SKM-1 (cell line): Measurements from ENCODE around the gene CSPG5.

Source experiments
- DNase-seq: peaks from one replicate; lab custom pipeline; 2025; ENCODE audit not compliant: unreplicated experiment; lab: John Stamatoyannopoulos, UW

Gene CSPG5

DNA sequence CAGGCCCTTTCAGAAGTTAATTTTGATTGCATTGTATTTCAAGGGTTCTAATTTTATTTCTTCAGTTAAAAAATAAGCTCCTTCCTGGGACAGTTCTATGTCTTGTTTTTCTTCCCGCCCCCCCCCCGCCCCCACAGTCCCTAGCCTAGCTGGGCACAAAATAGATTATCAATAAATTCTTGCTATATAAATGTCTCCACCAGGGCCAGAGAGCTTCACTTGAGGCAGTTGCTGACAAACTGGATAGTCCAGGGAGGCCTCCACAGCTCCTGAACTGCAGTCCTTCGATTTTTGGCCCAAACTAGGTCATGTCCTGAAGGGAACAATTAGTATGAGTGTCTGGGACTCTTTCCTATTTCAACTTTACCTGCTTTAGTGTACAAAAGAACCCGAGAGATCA is 9.9 kb upstream of the CSPG5 start:
- DNase-seq: no peak

DNA sequence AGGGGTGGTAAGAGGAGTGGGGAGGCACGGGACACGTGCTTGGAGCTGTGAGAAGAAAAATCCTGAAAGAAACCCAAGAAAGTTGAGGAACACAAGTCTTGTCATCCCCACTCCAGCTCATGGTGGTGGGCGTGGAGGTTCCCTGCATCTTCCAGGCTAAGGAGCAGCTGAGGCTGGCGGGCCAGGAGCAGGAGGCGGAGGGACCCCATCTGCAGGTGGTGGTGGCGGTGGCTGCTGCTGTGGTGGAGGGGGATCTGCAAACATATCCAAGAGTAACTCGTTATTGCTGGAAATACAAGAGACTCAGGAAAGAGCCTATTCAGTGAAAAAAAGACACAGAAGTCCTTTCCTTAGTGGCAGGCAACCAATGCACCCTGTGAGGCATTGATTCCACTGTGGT is 9.4 kb upstream of the CSPG5 start:
- DNase-seq: no peak

DNA sequence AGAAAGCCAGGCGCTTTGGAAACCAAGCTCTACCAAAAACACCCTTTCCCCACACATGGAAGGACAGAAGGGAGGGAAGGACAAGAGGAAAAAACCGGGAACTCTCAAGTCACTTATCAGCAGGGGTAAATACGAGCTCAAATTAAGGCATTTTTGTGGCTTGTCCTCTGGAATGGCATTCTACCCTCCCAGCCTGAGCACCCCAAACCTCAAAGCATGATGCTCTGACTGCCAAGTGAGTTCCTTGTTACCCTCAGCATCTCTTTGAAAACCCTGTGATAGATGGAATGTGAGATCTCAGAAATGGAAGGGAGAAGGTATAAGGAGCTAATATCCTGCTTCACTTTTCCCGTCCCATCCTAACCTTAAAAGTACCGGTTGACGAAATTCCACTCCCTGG is 8.1 kb upstream of the CSPG5 start:
- DNase-seq: no peak

DNA sequence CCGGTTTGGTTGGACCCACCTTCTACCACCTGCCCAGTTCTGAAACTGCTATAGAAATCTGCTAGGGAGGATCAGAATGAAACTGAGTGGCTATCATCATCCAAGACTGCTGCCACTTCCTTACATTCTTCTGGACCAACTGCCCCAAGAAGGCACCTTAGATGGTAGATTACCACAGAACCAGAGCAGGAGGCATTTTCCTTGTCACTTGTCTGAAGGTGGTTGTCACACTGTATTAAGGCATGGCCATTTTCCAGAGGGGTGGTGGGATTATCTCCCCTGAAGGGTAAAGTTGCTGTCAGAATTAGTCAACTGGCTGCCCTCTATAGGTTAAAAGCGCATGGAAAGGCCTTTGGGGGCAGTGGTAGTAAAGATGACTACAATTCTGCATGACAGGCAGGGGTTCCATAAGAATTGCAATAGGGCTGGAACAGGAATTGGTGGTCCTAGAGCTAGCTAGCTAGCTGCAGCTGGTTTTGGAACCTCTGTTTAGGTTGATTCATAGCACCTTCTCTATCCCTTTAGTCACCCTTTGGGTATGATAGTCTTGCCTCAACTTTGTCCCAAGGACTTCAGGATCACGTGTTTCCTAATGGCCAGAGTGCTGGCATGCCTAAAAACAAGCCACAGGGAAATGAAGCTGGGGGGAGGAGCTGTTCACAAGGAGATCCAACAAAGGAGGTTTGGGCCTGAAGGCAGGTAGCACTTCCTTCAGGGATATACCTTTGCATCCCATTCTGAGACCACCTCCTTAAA is 4.8 kb upstream of the CSPG5 start:
- DNase-seq: no peak

DNA sequence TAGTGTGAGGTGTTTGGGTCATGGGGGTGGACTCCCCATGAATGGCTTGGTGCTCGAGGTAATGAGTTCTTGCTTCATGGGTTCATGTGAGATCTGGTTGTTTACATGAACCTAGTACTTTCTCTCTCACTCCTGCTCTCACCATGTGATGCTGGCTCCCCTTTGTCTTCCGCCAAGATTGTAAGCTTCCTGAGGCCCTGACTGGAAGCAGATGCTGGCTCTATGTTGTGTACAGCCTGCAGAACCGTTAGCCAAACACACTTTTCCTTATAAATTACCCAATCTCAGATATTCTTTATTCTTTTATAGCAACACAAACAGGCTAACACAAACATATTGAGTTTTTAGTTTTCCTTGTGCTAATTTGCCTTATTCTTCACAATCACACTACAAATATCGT is 3.2 kb upstream of the CSPG5 start:
- no peak for DNase-seq

DNA sequence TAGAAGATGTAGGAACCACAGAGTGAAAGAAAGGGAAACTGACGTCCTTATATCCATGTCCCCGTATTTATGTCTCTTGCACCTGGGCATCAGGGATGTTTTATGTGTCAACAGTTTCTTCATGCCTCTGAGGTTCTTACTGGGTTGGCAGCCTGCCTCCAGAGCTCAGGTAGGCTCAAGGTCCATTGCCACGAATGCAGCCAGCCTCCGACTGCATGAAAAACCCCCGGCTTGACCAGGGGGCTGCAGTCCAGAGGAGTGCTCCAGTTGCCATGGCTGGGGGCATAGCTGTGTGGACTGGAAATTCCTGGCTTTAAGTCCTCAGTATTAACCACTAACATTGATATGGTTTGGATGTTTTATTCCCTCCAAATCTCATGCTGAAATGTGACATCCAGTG is 2.8 kb upstream of the CSPG5 start:
- DNase-seq: no peak

DNA sequence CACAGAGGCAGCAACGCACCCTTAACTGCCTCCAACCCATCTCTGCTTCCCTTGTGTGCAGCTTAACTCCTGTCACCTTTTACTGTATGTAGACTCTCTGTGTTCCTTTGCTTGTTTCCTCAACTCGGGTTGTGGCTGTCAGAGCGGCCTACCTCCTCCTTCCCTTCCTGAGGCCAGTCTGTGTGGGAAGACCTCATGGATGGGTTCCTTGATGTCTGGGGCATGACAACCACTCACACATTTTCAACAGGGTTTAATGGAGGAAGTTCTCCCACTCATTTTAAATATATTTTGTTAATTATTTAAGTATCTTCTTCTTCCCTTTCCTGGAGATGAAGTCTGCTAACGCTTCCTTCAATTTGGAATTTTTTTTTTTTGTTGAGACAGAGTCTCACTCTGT is 1.8 kb upstream of the CSPG5 start:
- no peak for DNase-seq

DNA sequence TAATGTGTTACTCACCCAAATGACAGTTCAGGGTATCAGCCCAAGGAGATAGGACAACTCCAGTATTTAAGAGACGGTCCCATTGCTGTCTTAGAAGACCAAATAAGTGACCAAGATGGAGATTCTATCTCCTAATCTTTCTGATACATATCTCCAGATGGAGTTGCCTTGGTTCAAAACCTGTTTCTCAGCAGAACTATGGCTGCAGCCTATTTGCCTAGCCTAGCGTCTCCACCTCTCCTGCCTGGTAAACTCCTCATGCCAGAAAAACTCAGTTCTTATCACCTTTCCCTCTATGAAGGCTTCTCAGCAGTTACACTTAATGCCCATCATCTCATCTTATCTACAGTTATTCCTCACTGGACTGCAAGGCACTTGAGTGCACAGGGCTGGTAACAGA is 1.2 kb upstream of the CSPG5 start:
- no peak for DNase-seq

DNA sequence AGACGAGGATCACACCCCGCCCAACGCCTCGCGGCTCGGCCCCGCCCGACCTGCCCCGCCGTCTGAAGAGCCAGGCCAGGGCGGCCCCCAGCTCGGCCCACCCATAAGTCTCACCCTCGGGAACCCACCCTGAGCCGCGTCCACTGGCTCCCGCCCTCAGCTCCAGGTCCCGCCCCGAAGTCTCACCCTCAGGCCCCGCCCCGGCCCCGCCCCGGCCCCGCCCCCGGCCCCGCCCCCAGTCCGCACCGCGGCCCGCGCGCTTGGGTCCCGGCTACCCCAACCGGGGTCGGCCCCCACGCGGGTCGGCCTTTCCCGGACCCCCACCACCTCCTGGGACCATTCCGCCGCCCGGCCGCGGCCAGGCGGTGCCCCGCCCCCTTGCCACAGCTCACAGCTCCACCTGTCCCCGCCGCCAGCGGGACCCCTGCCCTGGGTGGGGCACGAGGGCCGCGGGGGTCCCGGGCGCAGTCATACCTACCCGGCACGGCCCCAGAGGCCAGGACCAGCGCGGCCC is 489 bp downstream of the CSPG5 start:
- DNase-seq: no peak

DNA sequence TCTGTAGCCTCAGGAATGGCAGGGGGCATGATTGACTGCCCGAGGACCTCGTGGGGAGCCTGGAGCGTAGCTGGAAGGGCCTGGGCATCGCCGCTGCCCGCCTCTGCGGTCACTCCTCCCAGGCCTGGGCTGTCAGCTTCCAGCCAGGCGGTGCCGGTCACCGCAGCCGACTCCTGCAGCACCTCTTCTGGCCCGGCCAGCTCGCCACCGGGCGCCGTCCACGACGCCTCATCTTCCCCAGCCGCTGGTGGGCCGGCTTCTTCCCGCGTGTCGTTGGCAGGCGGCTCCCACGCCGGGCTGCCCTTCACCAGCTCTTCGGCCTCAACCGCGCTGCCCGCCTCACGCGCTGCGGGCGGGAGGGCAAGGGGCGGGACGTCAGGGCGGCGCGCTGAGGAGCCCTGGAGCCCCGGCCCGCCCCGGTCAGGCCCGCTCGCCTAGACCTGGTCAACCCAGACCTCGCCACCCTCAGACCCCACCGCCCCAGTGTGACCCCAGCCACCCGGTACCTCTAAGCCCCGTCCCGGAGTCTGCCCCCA is 1.0 kb downstream of the CSPG5 start:
- DNase-seq: no peak

DNA sequence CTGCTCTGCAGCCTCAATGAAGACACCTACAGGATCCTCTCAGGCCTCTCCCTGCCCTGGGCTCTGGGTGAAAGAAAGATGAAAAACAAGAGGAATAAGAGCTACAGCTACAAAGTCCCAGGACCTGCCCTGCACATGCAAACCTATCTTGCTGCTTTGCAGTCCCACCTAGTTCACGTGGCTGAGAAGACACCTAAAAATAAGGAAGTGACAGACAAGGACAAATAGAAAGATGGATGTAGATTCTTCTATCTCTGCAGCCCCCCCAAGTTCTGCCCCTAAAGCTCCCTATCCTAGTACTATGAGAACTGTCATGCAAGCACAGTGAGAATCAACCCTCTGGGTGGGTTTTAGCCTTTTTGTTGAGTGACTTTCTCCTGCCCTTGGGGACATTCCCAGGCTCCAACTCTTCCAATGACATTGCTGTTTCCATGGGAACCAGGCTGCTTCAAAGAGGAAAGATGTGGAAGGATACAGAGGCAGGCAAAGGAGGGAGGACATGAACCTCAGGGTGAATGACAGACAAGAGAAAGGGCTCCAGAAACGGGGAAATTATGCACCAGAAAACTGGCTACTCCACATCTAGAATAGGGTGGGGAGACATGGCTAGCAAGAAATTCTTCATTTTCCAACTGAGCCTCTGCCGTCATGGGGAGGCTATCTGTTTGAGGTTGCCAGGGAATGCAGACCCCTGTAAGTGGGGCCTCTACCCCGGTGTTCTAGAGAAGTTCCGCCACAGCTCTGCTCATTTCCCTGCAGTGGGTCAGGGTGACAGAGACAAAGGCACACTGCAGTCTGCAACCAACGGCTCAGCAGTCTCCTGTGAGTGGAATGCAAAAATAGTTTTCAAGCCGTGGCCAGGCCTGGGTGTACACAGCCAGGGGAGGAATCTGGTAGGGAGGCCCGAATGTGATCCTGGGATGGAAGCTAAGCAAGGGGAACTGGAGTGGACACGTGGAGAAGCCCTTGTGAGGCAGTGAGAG is 5.2 kb downstream of the CSPG5 start:
- no peak for DNase-seq

DNA sequence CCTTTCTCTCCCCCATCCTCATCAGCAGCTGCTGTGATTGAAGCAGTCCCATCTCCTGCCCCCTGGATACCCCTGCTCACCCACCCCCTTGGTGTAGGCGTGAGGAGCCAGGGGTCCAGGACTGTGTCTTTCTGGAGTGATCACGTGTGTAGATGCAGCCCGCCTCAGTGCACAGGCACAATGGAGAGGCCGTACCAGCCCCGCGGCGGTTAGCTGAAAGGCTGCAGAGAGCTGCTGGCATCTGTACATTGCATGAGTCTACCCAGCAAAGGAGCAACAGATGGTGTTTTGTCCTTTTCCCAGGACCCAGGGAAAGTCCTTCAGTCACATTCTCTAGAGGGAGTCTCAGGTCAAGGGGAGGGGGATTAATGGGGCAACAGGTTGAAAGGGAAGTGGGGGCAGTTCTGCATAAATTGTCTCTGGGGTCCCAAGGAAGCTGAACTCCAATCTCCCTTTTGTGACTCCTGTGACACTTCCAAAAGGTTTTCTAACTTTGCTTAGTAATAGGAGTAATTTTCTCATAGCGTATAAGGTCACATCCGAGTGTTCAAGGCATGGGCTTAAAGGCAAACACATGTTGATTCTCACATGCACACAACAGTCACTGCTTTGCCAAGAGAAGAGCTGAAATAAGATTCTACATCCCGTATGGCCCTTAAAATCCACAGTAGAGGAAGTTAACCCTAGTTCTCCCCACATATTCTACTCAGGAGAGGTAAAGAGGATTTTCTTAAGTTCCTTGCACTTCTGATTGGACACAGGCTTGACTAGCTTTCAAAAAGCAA is 7.1 kb downstream of the CSPG5 start:
- no peak for DNase-seq

DNA sequence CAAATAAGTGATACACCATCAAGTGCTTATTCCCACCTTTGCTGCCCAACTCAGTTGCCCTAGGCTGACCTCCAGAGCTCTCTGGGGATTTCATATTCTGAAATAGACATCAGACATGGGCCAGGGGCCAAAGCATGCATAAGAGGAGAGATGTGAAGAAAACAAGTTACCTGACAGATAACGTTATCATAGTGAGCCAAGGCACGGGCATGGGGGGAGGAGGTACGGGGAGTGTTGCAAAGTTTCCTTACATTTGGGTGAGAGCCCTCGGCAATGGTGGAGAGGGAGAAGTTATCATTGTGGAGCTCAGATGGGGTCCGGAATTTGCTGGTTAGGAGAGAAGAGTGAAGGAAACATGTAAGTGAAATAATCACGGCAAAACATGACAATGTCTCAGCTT is 9.8 kb downstream of the CSPG5 start:
- no peak for DNase-seq

DNA sequence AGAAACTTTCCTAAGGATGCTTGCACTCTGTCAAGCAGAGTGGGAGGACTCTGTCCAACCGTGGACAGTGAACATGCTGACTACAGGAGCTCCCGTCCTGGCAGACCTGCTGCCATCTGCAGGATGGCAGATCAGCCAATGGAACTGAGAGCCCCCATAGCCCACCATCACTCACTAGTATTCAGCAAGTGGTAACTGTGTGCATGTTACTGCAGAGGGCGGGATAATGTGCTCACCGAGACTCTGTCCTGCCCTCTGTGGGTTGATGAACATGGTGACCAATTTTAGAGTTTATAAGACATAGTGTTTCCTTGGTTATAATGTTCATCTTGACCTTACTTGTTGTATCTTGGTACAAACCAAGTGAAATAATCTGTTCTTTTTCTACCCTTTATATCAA is 11.5 kb downstream of the CSPG5 start:
- DNase-seq: no peak

DNA sequence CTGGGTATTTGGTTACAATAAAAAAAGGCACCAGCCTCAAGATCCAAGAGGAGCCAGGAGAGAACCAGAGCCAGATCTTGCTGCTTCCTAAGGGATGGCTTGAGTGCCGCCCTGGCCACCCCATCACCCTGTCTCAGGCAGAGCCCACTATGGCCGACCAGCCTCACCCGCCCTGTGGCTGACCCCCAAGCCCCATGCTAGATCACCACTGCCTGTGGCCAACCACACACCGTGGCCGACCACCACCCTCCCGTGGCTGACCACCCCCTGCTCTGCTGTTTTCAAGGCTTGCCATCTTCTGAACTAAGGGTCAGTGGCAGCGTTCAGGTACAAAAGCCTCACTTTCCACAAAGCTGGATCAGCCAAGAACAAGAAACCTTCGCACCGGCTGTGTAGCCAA is 12.0 kb downstream of the CSPG5 start:
- DNase-seq: no peak

DNA sequence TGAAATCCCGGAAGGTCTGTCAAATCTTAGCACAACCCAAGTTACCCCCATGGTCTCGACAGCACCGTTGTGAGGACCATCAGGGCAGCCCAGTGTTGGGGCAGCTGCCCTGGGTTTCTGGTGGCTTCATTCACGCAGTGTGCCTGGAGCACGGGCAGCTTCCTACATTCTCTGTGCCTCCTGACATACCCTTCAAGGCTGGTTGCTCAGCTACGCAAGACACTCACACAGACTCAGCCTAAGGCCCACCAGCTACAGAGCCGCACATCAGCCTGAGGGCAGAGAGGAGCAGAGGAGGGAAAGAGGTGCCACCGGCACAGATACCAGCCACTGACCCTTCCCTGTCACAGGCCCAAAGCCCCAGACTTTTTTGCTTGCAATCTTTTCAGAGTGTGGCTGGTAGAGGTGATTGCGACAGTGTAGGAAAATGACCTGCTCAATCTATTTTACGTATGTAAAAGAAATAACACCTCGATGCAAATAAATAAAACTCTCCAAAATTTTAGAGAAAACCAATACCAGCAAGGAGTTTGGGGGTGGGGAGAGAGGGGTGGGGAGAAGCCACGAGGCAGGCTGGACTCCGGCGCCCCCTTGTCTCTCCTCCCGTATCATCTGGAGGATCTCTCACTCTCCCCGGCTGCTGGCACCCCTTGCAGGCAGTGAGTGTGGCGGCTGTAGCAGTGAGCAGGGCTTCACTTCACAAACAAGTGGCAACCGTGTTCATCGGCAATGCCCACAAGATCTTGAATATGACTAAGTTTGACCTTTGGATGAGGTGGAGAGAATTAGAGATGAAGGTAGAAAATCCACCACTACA is 12.7 kb downstream of the CSPG5 start:
- no peak for DNase-seq

DNA sequence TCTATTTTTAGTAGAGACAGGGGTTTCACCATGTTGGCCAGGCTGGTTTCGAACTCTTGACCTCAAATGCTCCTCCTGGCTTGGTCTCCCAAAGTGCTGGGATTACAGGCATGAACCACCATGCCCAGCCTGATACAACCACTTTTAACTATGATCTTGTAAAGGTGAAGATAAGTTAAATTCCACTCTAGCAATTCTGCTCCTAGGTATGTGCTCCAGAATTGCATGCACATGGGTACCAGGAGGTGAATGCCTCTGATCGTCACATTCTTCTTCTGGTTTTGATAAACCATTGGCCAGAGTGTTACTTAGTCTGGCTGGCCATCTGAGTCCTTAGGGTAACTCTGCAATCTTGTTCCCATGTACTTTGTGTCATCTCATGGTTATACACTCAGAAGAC is 22.3 kb downstream of the CSPG5 start:
- DNase-seq: no peak

DNA sequence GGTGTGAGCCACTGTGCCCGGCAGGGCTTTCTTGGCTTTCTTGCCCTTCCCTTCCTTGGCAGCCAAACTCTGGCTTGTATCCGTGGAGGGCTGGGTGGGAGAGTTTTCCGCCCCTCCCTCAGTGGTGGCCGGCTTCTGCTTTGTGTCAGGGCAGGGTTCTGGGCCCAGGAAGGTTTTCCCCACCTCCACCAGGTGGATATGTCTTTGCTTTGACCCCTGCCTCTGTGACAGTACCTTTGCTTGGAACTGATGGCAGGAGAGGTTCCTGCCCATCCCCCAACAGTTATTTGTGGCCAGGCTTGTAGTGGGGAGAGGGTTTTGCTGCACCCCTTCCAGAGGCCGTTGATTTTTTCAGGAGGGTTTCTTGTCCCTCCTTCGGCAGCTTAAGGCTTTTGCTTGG is 24.3 kb downstream of the CSPG5 start:
- DNase-seq: no peak

DNA sequence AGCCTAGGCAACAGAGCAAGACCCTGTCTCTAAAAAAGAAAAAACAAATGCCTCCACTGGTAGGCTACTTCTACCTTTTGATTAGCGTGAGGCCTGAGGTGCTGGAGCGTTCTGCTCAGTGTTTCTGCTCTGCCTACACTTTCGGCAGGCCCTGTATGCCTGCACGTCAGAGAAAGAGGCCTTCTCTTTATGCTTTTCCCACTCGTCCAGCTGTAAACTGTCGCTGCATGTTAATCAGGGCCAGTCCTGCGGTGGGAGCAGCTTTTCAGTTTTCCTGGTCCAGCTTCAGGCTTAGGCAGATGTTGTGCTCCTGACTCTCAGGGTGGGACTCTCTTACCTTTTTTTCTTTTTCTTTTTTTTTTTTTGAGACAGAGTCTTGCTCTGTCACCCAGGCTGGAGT is 25.3 kb downstream of the CSPG5 start:
- DNase-seq: no peak

DNA sequence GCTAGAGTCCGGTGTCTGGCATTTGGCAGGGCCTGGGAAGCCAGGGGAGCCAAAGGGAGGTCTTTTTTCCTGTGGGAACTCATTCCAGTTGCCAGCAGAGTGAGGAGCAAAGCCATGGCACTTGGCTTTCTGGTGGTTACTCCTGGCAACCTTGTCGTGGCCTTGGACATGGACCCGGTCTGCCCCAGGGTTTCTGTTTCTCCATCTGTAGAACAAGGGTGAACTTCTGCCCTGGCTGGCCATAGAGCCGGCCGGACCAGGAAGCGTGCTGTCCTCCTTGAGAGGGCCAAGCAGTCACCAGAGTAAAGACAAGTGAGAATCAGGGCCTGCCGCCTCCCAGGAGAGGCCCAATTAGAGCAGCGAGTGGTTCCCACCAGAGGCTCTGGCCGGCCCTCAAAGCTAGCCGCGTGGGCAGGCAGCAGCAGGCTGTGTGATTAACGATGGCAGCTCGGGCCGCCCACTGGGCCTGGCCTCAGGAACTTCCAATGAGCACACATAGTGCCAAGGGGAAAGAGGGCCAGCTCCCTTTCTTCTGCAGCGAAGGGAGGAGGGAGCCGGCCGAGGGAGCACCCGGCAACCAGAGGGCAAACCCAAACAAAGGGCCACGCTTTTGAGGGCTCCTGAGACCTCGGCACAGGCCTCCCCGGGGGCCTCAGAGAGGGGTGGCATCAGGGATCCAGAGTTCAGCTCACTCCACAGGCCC is 36.0 kb downstream of the CSPG5 start:
- DNase-seq: no peak
